ENCODE data around the gene SLC13A4. TPM values are rescaled to one million over a fixed set of nuclear protein-coding genes. Genes with fewer than 3 reads are reported as not detected.
"Not testable (repeated sequence)": the region's sequence is repeated elsewhere in the genome, so short reads cannot be mapped to it uniquely, and the experiment has no call there.

SLC13A4 gene
- total and polyA plus RNA-seq, 7 donors: 0.01 to 0.08 (median 0.03) TPM; not detected in 4

DNA sequence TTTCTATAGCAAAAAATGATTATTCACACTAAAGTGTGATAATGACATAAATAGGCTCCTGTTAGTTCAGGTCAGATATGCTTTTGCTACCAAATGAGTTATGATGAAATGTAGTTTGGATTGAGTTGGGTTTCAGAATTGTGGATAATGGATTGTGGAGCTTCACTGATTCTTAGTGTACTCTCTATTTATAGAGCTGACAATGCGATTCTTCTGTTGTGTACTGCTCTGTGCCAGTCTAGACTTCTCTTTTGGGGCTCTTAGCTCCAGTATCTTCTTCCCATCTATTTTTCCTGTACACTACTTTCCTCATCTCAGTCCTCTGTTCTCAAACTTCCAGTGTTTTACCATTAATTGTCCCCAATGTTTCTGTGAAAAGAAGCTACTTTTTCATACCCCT lies 58.2 kb downstream of the SLC13A4 start:
- 20 to 24% (median 21%) methylated on average over 1 of the region's 1 CpG for WGBS, 3 donors
- Histone ChIP-seq H3K4me1 (peaks cover 78% of the 10 kb centered on the region), H3K4me3 (no peak overlapping the region), H3K27me3 (ENCODE audit: insufficient read depth in 3 of 3, low read length in 2 of 3) (no peaks in the 10 kb centered on the region), H3K27ac (peak overlapping the region; percentile 59), H3K36me3 (ENCODE audit: insufficient read depth in 1 of 2, low read depth in 1 of 2) (peaks cover 0 to 12% of the 10 kb centered on the region in 2 donors), H3K9me3 (no peaks in the 10 kb centered on the region)
- DNase-seq (no peak), ATAC-seq (peak; percentile 48 to 69 (median 58))
- TF ChIP-seq, protein P1, sequence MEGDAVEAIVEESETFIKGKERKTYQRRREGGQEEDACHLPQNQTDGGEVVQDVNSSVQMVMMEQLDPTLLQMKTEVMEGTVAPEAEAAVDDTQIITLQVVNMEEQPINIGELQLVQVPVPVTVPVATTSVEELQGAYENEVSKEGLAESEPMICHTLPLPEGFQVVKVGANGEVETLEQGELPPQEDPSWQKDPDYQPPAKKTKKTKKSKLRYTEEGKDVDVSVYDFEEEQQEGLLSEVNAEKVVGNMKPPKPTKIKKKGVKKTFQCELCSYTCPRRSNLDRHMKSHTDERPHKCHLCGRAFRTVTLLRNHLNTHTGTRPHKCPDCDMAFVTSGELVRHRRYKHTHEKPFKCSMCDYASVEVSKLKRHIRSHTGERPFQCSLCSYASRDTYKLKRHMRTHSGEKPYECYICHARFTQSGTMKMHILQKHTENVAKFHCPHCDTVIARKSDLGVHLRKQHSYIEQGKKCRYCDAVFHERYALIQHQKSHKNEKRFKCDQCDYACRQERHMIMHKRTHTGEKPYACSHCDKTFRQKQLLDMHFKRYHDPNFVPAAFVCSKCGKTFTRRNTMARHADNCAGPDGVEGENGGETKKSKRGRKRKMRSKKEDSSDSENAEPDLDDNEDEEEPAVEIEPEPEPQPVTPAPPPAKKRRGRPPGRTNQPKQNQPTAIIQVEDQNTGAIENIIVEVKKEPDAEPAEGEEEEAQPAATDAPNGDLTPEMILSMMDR (IDR thresholded peaks at IDR 0.05): no peak
- intact Hi-C loops (cut with DNase I): loop anchor here (5.0 to 10.0 kb wide), 4 partner anchors 38 to 338 kb away; partner anchors contain the start of gene MTPN (in 1 of the 2)

DNA sequence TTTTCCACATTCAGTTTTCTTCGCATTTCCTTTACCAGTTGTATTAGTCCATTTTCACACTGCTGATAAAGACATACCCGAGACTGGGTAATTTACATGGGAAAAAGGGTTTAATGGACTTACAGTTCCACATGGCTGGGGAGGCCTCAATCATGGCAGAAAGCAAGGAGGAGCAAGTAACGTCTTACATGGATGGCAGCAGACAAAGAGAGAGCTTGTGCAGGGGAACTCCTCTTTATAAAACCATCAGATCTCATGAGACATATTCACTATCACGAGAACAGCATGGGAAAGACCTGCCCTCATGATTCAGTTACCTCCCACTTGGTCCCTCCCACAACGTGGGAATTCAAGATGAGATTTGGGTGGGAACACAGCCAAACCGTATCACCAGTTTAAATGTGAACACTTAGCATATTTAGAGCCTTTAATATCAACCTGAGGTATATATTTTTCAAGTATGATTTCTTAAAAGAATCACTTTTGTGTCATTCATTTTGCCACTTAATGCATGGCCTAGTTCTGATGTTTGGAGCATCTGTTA lies 59.1 kb downstream of the SLC13A4 start:
- not testable (repeated sequence) for H3K4me3 ChIP-seq; H3K27me3 ChIP-seq (ENCODE audit: insufficient read depth in 3 of 3, low read length in 2 of 3); ATAC-seq; H3K36me3 ChIP-seq (ENCODE audit: insufficient read depth in 1 of 2, low read depth in 1 of 2); H3K9me3 ChIP-seq; DNase-seq
- Histone ChIP-seq H3K4me1 (peaks cover 84% of the 10 kb centered on the region), H3K27ac (peak overlapping the region; percentile 59)
- 62 to 77% (median 71%) methylated on average over 6 of the region's 6 CpGs for WGBS, 3 donors
- intact Hi-C loops (cut with DNase I): loop anchor here in 1 of 2 donors (10.0 kb wide), 1 partner anchor 306 kb away; the partner anchor contains the start of gene MTPN

DNA sequence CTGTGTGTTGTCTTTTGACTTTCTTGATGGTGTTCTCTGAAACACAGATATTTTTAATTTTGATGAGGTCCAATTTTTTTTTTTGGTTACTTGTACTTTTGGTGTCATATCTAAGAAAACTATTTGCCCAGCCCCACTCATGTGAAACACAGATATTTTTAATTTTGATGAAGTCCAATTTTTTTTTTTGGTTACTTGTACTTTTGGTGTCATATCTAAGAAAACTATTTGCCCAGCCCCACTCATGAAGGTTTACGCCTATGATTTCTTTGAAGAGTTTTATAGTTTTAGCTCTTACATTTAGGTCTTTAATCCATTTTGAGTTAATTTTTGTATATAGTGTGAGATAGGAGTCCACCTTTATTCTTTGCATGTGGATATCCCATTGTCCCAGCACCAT lies 60.4 kb downstream of the SLC13A4 start:
- intact Hi-C loops (cut with DNase I): loop anchor here in 1 of 2 donors (10.0 kb wide), 1 partner anchor 307 kb away; the partner anchor contains the start of gene MTPN
- H3K27me3 ChIP-seq (ENCODE audit: insufficient read depth in 3 of 3, low read length in 2 of 3); H3K9me3 ChIP-seq; ATAC-seq; DNase-seq; H3K4me3 ChIP-seq; H3K36me3 ChIP-seq (ENCODE audit: insufficient read depth in 1 of 2, low read depth in 1 of 2): not testable (repeated sequence)
- H3K27ac ChIP-seq: peak overlapping the region; percentile 50
- WGBS, 3 donors: 94 to 100% (median 98%) methylated on average over 1 of the region's 1 CpG
- H3K4me1 ChIP-seq: peaks cover 79% of the 10 kb centered on the region

DNA sequence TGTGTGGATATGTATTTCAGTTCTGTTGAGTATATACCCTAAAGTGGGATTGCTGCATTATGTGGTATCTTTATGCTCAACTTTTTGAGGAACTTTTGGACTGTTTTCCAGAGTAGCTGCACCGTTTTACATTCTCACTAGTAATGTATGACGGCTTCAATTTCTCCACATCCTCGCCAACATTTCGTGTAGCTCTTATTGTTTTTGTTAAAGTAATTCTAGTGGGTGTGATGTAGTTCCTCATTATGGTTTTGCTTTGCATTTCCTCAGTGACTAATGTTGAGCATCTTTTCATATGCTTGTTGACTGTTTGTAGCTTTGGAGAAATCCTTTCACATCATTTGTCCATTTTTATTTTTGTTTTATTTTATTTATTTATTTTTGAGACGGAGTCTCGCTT lies 61.1 kb downstream of the SLC13A4 start:
- 59 to 75% (median 71%) methylated on average over 6 of the region's 6 CpGs for WGBS, 3 donors
- peaks cover 71% of the 10 kb centered on the region for H3K4me1 ChIP-seq

DNA sequence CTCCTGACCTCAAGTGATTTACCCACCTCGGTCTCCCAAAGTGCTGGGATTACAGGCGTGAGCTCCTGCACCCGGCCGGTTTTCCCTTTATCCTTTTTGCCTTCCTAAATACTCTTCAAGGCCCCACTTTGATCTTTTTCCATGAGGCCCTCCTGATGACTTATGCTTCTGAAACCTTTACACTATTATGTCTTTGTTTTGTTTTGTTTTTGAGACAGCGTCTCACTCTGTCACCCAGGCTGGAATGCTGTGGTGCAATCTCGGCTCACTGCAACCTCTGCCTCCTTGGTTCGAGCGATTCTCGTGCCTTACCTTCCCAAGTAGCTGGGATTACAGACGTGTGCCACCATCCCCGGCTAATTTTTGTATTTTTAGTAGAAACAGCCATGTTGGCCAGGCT lies 61.8 kb downstream of the SLC13A4 start:
- Histone ChIP-seq H3K27me3 (ENCODE audit: insufficient read depth in 3 of 3, low read length in 2 of 3) (no peaks in the 10 kb centered on the region), H3K4me1 (peaks cover 64% of the 10 kb centered on the region), H3K36me3 (ENCODE audit: insufficient read depth in 1 of 2, low read depth in 1 of 2) (no peaks in the 10 kb centered on the region), H3K9me3 (no peaks in the 10 kb centered on the region), H3K27ac (peak overlapping the region; percentile 66), H3K4me3 (no peak overlapping the region)
- ATAC-seq: no peak
- intact Hi-C loops (cut with DNase I): loop anchor here in 1 of 2 donors (10.0 kb wide), 1 partner anchor 309 kb away; the partner anchor contains the start of gene MTPN
- TF ChIP-seq, protein P1 (IDR thresholded peaks at IDR 0.05): no peak
- 74 to 78% (median 78%) methylated on average over 11 of the region's 11 CpGs for whole genome bisulfite sequencing, 3 donors
- DNase-seq: no peak

More for the DNA sequence above, 61.1 kb downstream of the SLC13A4 start:
- Histone ChIP-seq H3K4me3 (peak overlapping the region; percentile 0), H3K27ac (peak overlapping the region; percentile 50), H3K27me3 (ENCODE audit: insufficient read depth in 3 of 3, low read length in 2 of 3) (no peaks in the 10 kb centered on the region), H3K9me3 (no peaks in the 10 kb centered on the region), H3K36me3 (ENCODE audit: insufficient read depth in 1 of 2, low read depth in 1 of 2) (no peaks in the 10 kb centered on the region)
- TF ChIP-seq, protein P1 (IDR thresholded peaks at IDR 0.05): no peak
- no peak for DNase-seq
- intact Hi-C loops (cut with DNase I): loop anchor here in 1 of 2 donors (10.0 kb wide), 1 partner anchor 308 kb away; the partner anchor contains the start of gene MTPN
- no peak for ATAC-seq
